Limb (tissue), 2 donors: Measurements from ENCODE around the gene TSSK6.

Source experiments
- DNase-seq, 2 donors: peaks; one replicate each; pipeline ENCODE4 v3.0.0-alpha.2; 2016; ENCODE audit errors: extremely low spot score in 2 of 2

Gene TSSK6

DNA sequence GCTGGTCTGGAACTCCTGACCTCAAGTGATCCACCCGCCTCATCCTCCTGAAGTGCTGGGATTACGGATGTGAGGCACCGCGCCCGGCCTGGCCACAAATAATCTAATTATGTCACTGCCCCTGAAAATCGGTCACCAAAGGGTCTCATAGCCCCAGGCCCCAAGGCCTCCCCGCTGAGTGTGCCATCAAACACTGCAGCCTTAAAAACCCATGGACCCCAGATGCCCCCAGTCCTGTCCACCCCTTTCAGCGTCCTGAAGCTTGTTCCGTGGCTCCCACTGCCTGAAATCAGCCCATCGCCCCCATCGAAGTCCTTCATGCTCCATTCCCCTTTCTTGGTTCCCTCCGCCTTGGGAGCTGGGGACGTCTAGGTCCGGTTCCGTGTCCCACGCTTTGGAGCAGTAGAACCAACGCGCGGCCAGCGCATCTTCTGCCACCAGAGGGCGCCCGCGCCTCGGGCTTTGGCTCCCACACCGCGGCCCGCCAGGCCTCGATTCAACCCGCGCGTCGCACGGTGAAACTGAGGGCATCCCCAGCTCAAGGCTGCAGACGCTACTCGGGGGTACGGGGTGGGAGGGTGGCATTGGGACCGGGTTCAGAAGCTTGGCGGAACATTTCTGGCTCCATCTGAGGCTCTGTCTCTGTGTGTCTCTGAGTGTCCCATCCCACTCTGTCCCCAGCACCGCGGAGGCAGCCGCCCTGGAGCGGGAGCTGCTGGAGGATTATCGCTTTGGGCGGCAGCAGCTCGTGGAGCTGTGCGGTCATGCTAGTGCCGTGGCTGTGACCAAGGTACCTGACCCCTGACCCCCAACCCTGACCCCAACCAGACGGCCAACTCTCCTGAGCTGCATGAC, 16.8 kb upstream of the TSSK6 start:
- DNase-seq: peak in 1 of 2 donors; percentile 88

DNA sequence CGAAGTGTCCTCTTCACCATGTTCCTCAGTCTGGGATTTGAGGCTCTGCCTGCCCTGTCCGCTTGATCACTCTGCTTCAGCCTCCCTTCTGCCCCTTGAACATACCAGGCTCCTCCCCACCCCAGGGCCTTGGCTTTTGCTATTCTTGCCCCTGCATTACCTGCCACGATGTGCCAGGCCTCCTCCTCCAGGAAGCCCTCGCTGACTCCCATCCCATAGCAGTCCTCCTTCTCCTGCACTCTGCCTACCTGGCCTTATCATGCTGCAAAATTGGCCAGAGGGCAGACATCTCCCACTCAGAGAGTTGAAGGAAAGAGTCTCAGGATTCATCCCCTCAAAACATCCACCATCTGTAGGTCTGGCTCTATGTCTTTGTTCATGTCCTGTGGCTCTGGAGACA, 15.5 kb upstream of the TSSK6 start:
- DNase-seq: peak in 1 of 2 donors; percentile 28

DNA sequence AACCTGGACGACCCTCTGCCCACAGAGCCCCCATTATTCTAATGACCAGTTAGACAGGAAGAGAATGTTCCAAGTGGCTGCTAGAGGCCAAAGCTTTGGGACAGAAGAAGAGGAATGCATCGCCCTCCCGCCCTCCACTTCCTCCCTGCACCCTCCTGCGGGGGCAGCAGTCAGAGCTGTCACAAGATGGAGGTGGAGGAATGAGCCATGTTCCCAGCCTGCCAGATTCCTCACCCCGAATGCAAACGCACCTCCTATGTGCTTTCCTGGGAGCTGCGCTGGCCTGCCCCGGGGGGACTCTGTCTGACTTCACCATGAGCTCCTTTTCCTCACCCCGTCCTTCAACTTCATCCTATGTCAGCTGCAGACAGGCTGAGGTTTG, 15.1 kb upstream of the TSSK6 start:
- peak in 1 of 2 donors; percentile 31 for DNase-seq

DNA sequence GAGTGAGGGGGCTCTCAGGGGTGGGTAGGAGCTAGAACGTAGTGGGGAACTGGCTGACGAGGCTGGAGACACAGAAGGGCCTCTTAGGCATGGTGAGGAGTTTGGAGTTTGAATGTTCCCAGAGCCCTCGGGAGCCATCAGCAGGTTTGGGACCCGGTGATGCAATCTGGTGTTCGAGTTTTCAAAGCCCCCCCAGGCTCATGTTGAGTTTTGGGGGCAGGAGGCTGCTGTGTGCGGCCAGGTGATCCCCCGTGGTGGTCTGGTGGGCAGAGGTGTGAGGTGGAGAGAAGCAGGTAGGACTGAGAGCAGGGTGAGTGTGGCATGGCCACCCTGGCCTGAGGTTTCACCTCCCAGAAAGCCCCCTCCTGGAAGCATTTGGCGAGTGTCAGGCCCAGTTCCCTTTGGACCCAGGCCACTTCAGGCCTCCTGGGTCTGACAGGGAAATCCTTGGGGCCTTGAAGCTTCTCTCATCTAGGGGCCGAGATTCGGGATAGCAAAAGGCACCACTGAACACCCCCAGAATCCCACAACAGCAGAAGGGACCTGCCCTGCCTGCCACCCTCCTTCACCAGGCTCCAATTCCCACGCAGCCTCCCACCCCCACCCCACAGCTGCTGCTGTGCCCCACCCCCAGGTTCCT, 14.6 kb upstream of the TSSK6 start:
- no peak for DNase-seq

DNA sequence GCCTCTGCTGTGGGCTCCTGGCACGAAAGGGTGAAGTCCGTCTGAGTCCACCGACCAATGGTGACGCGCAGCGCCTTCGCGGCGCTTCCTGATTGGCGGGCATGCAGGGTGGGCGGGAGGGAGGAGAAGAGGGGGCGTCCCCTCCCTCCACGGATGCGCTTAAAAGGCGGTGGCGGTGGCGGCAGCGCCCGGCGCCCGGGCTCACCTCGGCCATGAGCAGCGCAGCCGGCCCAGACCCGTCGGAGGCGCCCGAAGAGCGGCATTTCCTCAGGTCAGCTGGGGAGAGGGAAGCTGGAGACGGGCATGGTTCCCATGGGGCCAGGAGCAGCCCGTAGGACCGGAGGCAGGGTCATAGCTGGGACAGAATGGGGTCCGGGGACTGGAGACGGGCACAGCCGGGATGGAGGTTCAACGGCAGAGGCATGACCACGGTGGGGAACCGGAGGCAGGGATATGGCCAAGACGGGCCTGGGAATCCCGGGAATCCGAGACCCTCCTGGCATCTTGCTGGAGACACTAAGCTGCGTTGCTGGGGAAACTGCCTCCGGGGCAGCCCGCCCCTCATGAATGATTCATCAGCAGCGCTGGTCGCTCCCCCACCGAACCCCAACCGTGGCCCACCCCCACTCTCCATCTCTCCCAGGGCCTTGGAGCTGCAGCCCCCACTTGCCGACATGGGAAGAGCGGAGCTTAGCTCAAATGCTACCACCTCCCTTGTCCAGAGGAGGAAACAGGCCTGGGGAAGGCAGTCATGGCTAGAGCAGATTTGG, 13.6 kb upstream of the TSSK6 start, which contains the start of gene YJEFN3:
Gene YJEFN3, plus strand, starts transcription at position 191 of the 770 bp plus-strand sequence. Its CDS starts 22 bp downstream, at position 213.
- DNase-seq: peak in 1 of 2 donors; percentile 78

DNA sequence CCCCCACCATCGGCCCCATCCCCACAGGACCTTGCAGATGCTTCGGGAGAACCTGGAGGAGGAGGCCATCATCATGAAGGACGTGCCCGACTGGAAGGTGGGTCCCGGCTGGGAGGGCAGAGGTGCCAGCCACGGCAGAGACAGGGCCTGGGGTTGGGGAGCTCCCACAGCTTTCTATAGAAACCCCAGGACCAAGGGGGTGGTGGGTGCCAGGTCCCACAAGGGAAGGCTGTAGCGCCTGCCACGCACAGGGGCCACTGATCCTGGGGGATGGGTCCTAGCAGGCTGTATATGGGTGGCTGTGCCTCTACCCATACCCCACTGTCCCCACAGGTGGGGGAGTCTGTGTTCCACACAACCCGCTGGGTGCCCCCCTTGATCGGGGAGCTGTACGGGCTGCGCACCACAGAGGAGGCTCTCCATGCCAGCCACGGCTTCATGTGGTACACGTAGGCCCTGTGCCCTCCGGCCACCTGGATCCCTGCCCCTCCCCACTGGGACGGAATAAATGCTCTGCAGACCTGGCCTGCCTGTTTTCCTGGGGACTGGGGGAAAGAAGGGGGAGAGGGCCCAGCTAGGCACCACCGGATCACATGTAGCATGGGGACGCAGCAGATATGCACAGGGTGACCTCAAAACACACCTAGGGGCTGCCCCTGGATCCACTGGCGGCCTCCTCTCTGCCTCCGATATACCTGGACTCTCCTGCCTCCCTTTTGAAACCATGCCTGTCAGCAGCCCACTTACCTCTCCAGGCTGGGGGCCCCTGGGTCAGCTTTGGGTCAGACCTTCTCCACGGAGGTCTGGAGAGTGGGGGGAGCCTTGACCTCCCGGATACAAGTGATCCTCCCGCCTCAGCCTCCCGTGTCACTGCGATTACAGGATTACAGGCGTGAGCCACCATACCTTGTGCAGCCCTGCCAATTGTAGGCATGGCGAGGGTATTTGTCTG, 12.6 kb upstream of the TSSK6 start:
- DNase-seq: peak in 1 of 2 donors; percentile 36

DNA sequence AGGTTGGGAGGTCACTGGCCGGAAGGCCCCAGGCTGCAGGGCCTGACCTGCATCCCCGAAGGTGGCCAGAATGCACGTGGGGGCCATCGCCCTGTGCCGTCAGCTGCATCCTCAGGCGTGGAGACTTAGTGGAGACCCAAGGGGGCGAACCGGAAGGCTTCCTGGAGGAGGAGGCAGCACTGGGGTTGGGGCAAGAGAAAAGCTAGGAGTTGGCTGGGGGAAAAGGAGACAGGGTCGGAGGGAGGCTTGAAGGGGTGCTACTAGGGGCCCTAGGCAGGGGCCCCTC, 12.0 kb upstream of the TSSK6 start:
- DNase-seq: peak in 1 of 2 donors; percentile 23

DNA sequence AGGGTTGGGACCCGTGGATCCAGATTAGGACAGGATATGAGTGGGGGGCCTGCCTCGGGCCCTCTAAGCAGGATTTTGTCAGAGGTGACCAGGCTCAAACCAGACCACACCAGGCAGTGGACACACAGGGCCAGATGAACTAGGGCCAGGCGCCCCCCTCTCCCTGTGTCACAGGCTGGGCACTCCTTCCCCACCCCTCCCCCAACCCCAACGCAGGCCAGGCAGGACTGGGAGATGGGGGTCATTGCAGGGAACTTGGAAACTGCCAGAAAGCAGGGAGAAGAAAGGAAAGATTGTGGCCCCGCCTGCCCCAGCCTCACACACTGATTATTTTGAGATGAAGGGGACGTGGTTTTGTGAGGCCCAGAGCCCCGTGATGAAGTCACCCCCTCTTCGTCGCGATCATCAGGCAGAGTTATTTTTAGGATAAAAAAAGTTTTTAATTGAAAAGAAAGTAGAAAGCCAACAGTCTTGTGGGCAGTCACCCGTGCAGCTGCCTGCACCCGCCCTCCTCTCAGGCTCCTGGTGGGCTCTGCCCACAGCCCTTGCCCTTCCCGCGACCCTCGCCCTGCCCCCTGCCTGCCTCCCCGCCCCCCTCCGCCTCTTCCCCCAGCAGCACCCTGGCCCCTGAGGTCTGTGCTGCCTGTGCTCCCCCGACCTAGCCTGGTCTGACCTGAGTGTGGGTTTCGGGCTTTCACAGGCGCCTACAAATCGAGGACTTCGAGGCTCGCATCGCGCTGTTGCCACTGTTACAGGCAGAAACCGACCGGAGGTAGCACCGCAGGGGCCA, 11.4 kb upstream of the TSSK6 start:
- DNase-seq: peak in 1 of 2 donors; percentile 24

DNA sequence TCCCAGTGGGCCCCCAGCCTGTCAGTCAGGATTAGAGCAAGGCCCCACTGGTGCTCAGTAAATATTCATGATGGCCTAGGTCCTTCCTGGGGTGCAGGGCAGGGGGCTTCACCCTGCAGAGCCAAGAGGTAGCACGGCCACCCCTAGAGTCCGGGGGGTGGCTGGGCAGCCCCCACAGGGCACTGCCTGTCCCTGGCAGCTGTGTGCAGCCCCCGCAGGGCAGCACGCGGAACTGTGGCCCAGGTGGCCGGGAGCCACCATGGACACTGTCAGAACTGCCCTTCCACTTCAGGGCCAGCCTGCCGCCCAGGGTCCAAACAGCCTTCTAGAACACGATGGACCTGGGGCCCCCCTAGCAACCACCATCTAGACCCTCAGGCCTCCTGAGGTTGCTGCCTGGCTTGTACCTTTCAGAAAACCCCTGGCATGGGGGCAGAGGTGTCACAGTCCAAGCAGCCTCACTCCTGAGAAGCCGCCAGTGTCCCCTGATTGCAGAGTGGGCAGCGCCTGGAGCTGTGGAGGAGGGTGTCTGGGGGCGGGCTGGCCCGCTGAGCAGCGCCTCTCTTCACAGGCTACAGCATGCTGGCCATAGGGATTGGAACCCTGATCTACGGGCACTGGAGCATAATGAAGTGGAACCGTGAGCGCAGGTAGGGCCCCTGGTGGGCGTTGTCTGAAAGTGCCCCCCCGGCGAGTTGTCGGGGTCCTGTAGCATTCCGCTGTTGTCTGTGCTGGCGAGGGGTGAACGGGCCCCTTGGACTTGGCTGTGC, 10.4 kb upstream of the TSSK6 start:
- DNase-seq: peak in 1 of 2 donors; percentile 32

DNA sequence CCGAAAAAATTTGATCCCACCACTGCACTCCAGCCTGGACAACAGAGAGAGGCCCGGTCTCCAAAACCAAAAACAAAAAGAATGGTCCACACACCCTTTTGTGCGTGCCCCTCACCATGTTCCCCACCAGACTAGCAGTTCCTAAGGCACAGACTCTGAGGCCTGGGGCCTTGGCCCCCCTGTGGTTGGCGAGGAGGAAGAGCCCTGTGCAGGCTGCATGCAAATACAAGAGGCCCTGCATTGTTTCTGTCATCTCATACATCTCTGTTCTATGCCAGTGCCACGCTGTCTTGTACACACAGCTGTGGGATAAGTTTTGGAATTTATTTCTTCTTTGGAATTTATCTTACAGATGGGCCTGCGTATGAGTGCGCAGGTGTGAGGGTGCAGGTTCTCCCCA, 8.7 kb upstream of the TSSK6 start:
- no peak for DNase-seq

DNA sequence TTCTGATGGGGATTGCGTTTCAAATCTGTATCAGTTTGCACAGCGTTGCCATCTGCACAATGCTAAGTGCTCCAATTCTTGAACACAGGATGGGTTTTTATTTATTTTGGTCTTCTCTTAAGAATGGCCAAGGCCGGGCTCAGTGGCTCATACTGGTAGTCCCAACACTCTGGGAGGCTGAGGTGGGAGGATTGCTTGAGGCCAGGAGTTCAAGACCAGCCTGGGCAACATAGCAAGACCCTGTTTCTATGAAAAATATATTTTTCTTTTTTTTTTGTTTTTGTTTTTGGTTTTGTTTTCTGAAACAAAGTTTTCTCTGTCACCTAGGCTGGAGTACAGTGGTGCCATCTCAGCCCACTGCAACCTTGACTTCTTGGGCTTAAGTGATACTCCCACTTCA, 7.8 kb upstream of the TSSK6 start:
- no peak for DNase-seq

DNA sequence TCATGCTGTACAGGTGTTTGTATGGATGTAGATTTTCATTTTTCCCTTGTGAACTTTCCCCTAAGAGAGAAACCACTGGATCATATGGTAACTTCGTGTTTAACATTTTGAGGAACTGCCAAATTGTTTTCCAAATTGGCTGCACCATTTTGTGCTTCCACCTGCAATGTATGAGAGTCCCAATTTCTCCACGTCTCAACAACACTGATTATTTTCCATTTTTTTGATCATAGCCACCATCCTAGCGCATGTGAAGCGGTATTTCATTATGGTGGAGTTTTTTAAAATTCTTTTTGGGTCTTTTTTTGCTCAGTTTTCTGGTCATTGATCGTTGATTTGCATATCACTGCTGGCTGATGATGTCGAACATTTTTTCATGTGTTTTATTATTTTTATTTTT, 5.6 kb upstream of the TSSK6 start:
- no peak for DNase-seq

DNA sequence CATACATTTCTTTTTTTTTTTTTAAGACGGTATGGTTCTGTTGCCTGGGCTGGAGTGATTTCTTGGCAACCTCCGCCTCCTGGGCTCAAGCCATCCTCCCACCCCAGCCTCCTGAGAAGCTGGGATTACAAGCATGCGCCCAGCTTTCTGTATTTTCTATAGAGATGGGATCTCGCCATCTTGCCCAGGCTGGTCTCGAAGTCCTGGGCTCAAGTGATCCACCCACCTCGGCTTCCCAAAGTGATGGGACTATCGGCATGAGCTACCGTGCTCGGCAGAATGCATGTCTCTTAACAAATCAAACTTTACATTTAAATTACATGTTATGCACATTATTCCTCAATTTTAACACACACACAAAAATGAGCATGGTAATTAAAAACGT, 1.9 kb upstream of the TSSK6 start:
- DNase-seq: no peak

DNA sequence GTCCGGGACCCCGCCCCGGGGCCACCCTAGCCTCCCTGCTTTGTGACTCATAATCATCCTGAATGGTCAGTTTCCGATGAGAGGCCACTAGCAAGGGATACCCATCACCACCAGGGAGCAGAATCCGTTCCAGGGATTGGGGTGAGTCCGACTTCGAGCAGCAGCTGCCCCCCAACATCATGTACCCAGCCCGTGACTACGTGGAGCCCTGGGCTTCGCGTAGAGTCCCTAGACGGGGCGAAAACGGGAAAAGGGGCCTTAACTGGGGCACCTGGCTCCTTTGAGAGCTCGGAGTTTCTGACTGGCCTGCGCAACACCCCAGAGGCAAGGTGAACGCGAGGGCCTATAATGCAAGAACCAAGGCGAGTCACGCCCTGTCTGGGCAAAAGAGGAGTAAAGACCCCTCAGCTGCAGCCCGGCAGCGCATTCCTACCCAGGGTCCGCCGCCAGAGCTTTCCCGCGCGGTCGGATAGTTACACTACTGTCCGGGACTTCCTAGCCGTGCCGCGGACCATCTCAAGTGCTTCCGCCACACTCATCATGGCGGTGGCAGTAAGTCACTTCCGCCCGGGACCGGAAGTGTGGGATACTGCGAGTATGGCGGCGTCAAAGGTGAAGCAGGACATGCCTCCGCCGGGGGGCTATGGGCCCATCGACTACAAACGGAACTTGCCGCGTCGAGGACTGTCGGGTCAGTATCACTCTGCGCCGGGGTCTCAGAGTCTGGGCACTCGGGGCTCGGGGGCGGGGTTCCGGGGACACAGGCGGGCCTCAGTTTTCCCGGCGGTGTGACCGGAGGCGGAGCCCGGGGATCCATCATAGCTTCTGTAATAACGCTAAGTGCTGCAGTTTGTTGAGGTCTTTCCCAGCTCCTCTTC, 533 bp upstream of the TSSK6 start, which contains the start of gene NDUFA13:
Gene NDUFA13, plus strand, starts transcription at position 584 of the 878 bp plus-strand sequence. Its CDS starts 14 bp downstream, at position 598.
- peak; percentile 89 to 97 for DNase-seq

DNA sequence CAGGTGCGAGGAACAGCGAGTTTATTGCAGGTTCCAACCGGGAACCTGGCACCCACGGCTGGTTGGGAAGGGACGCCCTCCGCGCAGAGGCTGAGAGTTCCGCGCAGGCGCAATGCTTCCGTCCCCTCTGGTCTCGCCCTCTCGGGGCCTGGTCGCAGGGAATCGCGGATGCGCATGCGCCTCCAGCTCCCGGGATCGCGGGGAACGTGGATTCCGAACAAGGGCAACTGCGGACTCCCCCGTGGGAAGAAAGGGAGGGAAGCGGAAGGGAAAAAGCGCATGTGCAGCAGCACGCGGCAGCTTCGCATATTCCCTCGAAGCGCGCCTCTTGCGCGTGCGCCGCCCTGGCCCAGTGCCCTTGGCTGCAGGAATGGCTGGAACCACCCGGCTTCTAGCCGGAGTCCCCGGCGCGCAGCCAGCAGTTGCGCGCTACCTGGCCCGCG, 1.1 kb downstream of the TSSK6 start:
- DNase-seq: peak; percentile 72 to 83

DNA sequence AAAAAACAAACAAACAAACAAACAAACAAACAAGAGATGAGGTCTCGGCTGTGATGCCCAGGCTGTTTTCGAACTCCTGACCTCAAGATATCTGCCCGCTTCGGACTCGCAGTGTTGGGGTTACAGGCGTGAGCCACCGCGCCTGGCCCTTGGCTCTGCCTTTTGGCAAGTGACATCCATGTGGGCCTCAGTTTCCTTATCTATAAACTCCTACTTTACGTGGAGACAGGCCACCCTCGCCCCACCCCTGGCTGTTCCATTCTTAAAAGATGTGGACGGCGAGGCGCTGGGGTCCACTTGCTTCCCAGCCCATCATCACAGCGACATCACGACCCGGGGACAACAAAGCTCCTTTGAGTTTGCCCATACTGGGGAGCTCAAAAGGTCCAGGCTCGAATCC, 1.7 kb downstream of the TSSK6 start:
- DNase-seq: no peak

DNA sequence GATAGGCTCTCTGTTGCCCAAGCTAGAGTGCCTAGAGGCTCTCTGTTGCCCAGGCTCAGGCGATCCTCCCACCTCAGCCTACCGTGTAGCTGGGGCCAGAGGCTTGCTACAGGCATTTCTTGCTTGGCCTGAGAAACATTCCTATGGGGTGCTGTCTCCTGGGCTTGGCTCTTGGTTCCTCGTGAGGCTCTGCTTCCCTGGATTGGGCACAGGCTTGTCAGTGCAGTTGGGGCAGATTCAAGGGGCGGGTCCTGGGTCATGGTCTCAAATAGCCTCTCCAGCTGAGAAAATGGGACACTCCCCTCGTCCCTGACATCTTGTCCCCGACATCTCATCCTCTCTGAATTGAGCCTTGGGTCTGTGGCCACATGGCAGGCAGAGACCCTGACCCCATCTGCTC, 4.9 kb downstream of the TSSK6 start:
- DNase-seq: no peak

DNA sequence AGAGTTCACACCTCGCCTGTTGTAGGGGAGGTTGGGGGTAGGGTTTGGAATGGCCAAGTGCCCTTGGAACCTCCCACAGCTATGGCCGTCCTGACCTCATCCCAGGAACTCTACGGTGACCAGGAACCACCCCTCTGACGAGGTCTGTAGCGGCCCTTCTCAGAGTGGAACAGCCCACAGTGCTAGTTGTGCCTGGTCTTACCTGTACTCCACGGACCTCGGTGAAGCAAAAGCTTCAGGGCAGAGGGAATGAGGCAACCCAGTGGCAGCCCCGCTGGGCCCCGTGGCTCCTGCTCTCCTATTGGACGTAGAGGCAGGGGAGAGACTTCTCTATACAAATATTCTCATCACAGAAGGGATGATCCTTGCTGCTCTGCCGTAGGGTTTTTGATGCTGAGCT, 7.1 kb downstream of the TSSK6 start:
- no peak for DNase-seq
